HepG2 (cell line): Measurements from ENCODE around the gene LLGL2. TPM values are rescaled to one million over a fixed set of nuclear protein-coding genes. Genes with fewer than 3 reads are reported as not detected.
A peak's percentile ranks its signal among the peaks of the same experiment; 100 is the strongest.

Source experiments
- KLF6 ChIP-seq: IDR thresholded peaks from 2 replicates; pipeline ENCODE4 v1.8.0; 2016; ENCODE audit warnings: missing biosample characterization, missing genetic modification reagents
- NFRKB ChIP-seq: fragments of 450-650 bp; IDR thresholded peaks from 2 replicates; pipeline ENCODE4 v1.6.1; 2017
- PATZ1 ChIP-seq: sonication (generic); formaldehyde crosslinking; IDR thresholded peaks from 2 replicates; pipeline ENCODE4 v1.4.0; 2020; ENCODE audit warnings: missing genetic modification reagents
- SP4 ChIP-seq: sonication (generic); formaldehyde crosslinking; IDR thresholded peaks from 2 replicates; pipeline ENCODE4 v1.8.1; 2023; ENCODE audit warnings: mild to moderate bottlenecking, missing genetic modification reagents
- TIGD3 ChIP-seq: sonication (generic); formaldehyde crosslinking; IDR thresholded peaks from 2 replicates; pipeline ENCODE4 v1.5.1; 2020; ENCODE audit warnings: mild to moderate bottlenecking, missing genetic modification reagents, borderline replicate concordance
- ZFP36L1 ChIP-seq: sonication (generic); formaldehyde crosslinking; IDR thresholded peaks from 2 replicates; pipeline ENCODE4 v1.8.0; 2022; ENCODE audit warnings: mild to moderate bottlenecking, missing genetic modification reagents, moderate library complexity
- ZNF121 ChIP-seq: sonication (generic); formaldehyde crosslinking; IDR thresholded peaks from 2 replicates; pipeline ENCODE4 v1.5.0; 2020; ENCODE audit warnings: mild to moderate bottlenecking, missing genetic modification reagents
- ZNF20 ChIP-seq: sonication (generic); formaldehyde crosslinking; IDR thresholded peaks from 2 replicates; pipeline ENCODE4 v1.4.0; 2020; ENCODE audit warnings: mild to moderate bottlenecking, moderate library complexity, missing genetic modification reagents
- ZNF407 ChIP-seq: sonication (generic); formaldehyde crosslinking; IDR thresholded peaks from one replicate; pipeline ENCODE4 v1.5.1; 2020; ENCODE audit warnings: mild to moderate bottlenecking, missing genetic modification reagents; ENCODE audit errors: not compliant biosample characterization
- ZNF530 ChIP-seq: sonication (generic); formaldehyde crosslinking; IDR thresholded peaks from 2 replicates; pipeline ENCODE4 v1.5.0; 2020; ENCODE audit warnings: low read depth, mild to moderate bottlenecking, missing genetic modification reagents
- ZNF557 ChIP-seq: sonication (generic); formaldehyde crosslinking; IDR thresholded peaks from 2 replicates; pipeline ENCODE4 v1.4.0; 2020; ENCODE audit warnings: missing genetic modification reagents
- ZNF574 ChIP-seq: sonication (generic); formaldehyde crosslinking; IDR thresholded peaks from 2 replicates; pipeline ENCODE4 v1.4.0; 2020; ENCODE audit warnings: missing genetic modification reagents
- ZNF607 ChIP-seq: sonication (generic); formaldehyde crosslinking; IDR thresholded peaks from 2 replicates; pipeline ENCODE4 v1.5.1; 2020; ENCODE audit warnings: missing genetic modification reagents, mild to moderate bottlenecking, borderline replicate concordance
- ZNF766 ChIP-seq: sonication (generic); formaldehyde crosslinking; IDR thresholded peaks from 2 replicates; pipeline ENCODE4 v1.5.0; 2020; ENCODE audit warnings: missing genetic modification reagents, borderline replicate concordance
- polyA plus RNA-seq, 8 experiments: library from polyadenylated mRNA; depleted of rRNA in 3 of 8; stranded (reverse) in 7 of 8; unstranded in 1 of 8; fragments of >200 nt; fragmentation: Illumina TruSeq in 4 of 8; extraction: Trizol in 4 of 8; gene quantifications; 2 replicates each; pipeline versions ENCODE4 v1.2.1 to v1.2.3, GENCODE V29; 2011 to 2016; ENCODE audit warnings: low read depth in 4 of 8, missing spikeins in 1 of 8, mixed read lengths in 1 of 8; ENCODE audit not compliant: insufficient read depth in 1 of 8
- total RNA-seq, 5 experiments: library from RNA; depleted of rRNA; stranded (reverse); fragments of >200 nt; fragmentation: Illumina TruSeq; extraction: Trizol; gene quantifications; 2 replicates each; pipeline ENCODE4 v1.2.3, GENCODE V29; 2016; ENCODE audit warnings: low read depth in 1 of 5

Gene LLGL2
- total and polyA plus RNA-seq, 2 of the 13 experiments (the other 11 are each of a cell fraction or from before 2014, with no cell fraction given) = 83.0 to 86.7 TPM

- TF ChIP-seq ZNF530 (CRISPR knock-in tag) (no peak), ZNF121 (CRISPR knock-in tag) (no peak), ZNF557 (CRISPR knock-in tag) (no peak), NFRKB (no peak), ZNF20 (CRISPR knock-in tag) (no peak), SP4 (peak; percentile 10; the same call in 1 of the 2 replicates), KLF6 (CRISPR knock-in tag) (0 out of 2 replicates have a peak, but pooled peaks have one; percentile 13), ZNF766 (peak; percentile 17; the same call in 1 of the 2 replicates), ZNF574 (CRISPR knock-in tag) (no peak), ZNF607 (CRISPR knock-in tag) (peak; percentile 14; the same call in 1 of the 2 replicates), PATZ1 (CRISPR knock-in tag) (no peak), TIGD3 (CRISPR knock-in tag) (no peak), ZFP36L1 (CRISPR knock-in tag) (peak; percentile 22; the same call in 1 of the 2 replicates), ZNF407 (CRISPR knock-in tag) (peak; percentile 45)
Observed at GRCh38 chr17:75557852-75558665, 32.6 kb downstream of the LLGL2 start (continued).
